ENCODE data around the gene PCK2.
"Not testable (repeated sequence)": the region's sequence is repeated elsewhere in the genome, so short reads cannot be mapped to it uniquely, and the experiment has no call there.

Gene PCK2

DNA sequence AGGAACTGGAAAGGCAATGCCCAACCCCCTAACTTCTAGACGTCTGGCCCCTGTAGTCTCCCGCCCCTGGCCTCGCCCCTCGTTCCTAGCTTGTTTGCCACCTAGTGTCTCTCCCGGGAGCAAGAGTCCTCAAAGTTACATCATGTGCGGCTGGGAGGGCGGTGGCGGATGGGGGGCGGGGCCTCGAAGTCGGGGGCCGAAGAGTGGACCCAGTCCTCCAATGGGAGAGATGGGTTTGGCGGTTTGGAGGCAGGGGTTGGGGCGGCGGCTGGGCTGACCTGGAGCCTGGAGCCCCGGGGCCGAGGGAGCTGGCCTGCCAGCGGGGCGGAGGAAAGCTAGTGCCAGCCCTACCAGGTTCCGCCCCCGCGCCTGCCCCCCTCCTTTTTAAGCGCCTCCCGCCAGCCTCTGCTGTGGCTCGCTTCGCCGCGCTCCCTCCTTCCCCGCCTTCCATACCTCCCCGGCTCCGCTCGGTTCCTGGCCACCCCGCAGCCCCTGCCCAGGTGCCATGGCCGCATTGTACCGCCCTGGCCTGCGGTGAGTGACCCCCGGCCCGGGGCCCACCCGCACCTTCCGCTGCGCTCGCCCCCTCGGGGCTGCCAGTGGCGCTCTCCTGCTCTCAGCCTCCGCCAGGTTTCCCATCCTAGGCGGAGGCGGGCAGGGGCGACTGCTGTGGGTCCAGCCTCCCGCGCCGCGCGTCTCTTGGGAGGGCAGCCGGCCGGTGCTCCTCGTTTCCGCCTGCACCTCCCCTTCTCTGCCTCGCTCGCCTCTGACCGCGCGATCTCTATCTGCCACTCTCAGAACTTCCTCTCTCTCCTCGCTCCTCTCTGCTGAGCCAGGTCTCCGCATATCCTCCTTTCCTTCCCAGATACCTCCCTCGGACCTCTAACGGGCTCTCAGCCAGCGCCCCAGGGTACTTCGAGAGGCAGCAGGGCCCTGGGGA, at the start of gene PCK2:
PCK2 (plus strand) TSS at position 411 of the 940 bp plus-strand sequence; CDS start at position 506, 95 bp downstream.
- DNase-seq (ENCODE audit: low read depth) = peak; percentile 63

DNA sequence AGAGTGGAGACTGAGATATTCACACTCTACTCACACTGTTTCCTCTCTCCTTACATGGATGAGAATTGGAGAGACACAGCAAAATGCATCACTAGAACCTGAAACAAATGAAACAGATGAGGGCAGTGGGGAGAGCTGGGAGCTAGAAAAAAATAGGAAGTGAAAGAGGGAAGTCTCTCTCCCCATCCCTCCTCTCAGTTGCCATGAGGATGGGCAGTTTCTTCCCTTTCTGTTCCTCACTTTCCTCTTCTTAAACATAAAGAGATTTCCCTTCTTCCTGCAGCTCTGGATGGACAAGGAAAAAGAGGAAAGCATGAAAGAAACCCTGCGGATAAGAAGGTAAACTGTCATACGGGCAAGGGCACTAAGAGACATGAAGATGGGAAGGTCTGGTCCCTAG, 45.1 kb upstream of the PCK2 start:
- not testable (repeated sequence) for DNase-seq (ENCODE audit: low read depth)

- DNase-seq (ENCODE audit: low read depth) = not testable (repeated sequence)
Observed at GRCh38 chr14:24050753-24051152, 43.4 kb upstream of the PCK2 start.

DNA sequence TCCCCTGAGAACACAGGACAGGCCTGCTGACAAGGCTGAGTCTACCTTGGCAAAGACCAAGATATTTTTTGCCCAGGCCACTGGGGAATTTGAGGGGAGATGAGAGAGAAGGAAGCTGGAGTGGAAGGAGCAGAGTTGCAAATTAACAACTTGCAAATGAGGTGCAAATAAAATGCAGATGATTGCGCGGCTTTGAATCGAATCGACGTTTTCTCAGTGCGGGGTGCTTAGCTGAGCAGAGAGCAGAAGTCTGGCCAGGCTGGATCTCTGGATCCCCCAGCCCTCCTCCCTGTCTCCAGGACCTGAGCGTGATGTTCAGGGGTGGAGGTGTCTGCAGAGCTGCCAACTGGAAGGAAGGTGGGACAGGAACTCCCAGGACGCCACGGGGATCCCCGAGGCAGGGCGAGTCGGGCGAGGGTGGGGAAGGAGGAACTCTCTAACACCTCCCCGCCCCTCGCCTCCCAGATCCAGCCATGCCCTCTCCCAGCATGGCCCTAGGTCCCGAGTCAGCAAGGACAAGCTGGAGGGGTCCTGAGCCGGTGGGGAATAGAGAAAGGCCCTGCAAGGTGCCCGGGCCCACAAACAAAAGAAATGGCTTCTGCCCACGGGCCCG, 42.8 kb upstream of the PCK2 start:
- no peak for DNase-seq (ENCODE audit: low read depth)

GRCh38 chr14:24051789-24052655, 42.1 kb upstream of the PCK2 start, which contains the start of gene CARMIL3:
TSS of gene CARMIL3 (plus strand) at chr14:24052009. CDS start at chr14:24052154, 145 bp downstream.
- no peak for DNase-seq (ENCODE audit: low read depth)

DNA sequence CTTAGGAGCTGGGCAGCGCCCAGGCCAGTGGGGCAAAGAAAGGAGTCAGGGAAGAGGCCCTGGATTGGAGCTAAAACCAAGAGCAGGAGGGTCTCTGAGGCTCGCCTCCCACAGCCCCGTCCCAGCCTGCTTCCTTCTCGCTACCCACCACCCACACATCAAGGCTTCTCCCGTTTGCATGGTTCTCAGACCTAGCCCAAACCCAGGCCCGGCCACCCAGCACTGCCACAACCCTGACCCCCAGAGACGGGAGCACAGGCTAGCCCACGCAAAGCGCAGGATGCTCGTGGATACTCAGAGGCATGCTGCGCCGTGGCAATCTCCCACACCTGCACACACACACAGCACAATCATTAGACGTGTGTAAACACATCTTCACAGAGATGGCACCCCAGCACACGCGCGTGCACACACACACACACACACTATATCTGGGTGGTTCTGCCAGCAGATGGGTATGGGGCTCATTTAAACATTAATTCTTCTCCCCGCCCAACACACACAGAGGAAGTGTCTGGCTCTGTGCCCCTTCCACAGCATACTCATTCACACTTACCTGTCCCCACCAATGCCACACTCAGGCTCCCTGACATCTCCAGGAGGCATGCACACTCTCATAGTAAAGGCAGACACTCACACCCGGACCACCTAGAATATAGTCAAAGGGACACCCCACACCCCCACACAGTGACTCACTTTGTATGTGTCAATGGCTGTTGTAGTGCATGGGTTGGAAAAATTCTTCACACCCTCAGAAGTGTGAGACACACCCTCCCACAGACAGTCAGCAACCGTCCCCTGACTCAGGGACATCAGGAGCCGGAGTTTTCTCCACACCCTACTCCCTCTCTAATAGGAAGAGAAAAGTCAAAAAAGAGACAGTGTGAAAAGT, 41.2 kb upstream of the PCK2 start:
- no peak for DNase-seq (ENCODE audit: low read depth)

GRCh38 chr14:24053548-24054323, 40.4 kb upstream of the PCK2 start:
- no peak for DNase-seq (ENCODE audit: low read depth)

DNA sequence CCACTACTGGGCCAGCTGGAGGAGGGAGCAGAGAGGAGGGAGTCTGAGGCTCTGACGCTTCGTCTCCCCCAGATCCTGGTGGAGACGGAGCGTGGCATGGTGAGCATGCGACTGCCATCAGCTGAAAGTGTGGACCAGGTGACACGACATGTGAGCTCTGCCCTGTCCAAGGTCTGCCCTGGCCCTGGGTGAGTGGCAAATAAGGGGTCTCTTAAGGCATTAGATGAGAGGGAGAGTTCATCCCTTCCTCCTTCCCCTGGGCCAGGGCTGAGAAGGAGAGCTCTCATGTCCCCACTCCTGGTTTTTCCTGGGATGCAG, 39.8 kb upstream of the PCK2 start:
- no peak for DNase-seq (ENCODE audit: low read depth)

DNA sequence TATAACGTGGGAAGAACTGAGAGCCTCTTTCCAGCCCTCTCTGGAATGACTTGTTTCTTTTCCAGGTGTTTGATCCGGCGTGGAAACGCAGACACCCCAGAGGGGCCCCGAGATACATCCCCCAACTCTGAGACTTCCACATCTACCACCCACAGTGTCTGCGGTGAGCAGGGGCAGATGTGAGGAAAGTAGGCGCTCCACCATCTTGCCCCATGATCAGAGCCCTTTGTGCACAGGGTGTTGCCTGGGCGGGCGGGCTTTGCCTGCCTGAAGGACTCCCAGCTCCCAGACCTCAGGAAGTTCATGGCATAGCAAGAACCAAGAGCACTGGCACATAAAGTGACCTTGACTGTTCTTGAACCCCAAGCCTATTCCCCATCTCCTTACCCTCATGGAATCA, 39.5 kb upstream of the PCK2 start:
- DNase-seq (ENCODE audit: low read depth) = no peak

DNA sequence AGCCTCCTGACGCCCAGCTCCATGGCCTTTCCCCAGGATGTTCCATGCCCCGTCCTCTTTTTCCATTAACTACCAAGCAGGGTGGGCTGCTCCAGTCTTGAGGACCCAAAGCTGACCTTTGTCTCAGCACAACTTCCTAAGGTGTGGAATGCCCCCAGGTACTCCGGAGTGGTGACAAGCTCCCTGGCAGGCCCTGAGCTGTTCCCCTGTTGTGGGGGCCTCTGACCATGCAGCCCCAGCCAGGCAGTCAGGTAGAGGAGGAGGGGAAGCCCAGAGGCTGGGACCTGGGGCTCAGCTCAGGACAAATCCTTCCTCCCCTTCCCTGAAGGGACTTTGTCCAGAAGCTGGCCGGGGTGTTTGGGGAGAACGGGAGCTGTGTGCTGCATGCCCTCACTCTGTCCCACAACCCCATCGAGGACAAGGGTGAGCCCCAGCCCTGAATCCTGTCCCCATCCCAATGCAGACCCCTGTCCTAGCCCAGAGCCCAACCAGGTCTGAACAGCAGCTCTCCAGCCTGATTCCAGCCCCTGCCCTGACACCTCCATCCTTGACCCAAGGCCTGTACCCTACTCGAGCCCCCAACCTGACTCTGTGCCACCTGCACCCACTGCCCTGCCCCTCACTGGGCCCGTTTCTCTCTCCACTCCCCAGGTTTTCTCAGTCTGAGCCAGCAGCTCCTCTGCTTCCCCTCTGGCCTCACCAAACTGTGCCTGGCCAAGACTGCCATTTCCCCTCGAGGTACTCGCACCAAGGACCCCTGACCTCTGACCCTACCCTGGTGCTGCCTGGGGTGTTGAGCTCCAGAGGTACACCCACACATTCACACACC, 37.9 kb upstream of the PCK2 start:
- DNase-seq (ENCODE audit: low read depth) = no peak

- DNase-seq (ENCODE audit: low read depth) = no peak
Observed at GRCh38 chr14:24056800-24057184, 37.3 kb upstream of the PCK2 start.

DNA sequence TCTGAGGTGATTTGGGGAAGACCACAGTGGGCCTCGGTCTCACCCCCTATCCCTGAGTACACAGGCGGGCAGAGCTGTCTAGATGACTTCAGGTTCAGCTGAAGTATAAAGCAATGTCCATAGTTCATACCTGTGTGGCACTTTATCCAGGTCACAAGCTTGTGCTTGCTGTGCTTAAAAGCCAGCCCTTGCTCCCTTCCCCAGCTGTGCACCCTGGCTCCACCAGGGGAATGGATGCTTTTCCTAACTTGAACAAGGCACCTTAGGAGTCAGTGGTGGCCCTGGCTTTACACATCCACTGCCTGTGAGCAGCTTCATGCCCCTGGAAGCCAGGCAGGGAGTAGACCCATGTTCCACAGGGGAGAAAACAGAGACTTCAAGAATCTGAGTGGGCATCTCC, 36.8 kb upstream of the PCK2 start:
- DNase-seq (ENCODE audit: low read depth) = no peak

DNA sequence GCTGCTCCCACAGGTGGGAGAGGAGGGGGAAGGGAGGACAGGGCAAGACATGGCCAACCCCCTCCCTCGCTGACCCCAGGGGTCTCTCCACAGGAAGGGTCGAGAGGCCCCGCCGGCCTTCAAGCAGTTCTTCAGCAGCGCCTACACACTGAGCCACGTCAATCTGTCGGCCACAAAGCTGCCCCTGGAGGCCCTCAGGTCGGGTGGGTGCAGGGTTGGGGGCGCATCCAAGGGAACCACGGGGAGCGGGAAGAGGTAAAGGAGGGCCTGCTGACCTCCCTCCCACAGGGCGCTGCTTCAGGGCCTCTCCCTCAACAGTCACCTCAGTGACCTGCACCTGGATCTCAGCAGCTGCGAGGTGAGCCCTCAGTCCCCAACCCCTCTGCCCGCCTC, 36.2 kb upstream of the PCK2 start:
- DNase-seq (ENCODE audit: low read depth) = no peak

DNA sequence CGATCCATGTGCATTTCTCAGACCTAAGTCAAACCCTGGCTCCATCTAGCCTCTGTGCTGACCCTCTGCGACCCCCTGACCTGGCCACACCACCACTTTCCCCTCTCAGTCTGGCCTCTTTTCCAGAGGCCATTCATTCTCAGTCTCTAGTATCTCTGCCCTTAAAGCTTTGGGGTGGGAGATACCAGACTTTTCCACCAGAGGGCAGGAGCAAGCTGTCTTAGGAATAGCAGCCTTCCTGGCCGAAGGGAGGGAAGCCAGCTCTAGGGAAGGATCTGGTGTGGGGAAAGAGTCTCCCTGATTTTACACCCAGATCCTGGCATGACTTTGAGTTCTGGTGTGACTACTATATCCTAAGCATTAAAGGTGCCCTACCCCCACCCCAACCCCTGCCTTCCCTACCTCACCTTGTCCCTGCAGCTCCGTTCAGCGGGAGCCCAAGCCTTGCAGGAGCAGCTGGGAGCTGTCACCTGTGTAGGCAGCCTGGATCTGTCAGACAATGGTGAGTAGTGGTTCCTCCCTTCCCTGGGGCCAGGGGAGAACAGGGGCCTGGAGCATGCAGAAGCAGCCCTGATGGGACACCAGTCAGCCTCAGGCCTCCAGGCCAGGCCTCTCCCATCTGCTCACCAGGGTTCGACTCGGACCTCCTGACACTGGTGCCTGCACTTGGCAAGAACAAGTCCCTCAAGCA, 35.7 kb upstream of the PCK2 start:
- peak; percentile 59 for DNase-seq (ENCODE audit: low read depth)

DNA sequence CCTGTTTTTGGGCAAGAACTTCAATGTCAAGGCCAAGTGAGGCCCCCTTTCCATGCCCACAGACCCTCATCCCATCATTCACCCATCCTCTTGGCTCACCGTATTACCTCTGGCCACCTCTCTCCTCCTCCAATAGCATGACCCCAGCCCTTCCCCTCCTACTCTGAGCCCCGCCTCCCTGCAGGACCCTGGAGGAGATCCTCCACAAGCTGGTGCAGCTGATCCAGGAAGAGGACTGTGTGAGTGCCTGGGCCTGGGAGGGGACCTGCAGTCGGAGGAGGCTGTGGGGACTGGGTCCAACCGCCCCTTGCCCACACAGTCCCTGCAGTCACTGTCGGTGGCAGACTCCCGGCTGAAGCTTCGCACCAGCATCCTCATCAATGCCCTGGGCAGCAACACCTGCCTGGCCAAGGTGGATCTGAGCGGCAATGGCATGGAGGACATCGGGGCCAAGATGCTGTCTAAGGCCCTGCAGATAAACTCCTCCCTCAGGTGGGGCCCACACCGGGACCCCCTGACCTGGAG, 35.1 kb upstream of the PCK2 start:
- DNase-seq (ENCODE audit: low read depth) = no peak

GRCh38 chr14:24059841-24060388, 34.2 kb upstream of the PCK2 start:
- DNase-seq (ENCODE audit: low read depth) = no peak

DNA sequence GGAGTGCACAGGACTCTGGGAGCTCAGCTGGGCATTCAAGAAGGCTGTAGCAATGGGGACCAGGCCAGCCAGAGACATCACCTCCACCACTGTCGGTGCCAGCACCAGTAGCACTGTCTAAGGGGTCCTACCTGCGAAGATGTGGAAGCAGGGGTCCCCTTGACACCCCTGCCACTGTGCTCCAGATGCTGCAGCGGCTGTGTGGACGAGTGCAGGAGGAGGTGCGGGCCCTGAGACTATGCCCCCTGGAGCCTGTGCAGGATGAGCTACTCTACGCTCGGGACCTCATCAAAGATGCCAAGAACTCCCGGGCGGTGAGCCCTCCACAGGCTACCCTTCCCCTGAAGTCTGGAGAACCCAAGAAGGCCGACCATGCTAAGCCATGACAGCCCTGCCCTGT, 33.7 kb upstream of the PCK2 start:
- no peak for DNase-seq (ENCODE audit: low read depth)

Measured in stromal cell of bone marrow (primary cell).